Measurements from ENCODE around the gene UBE2E2. TPM values are rescaled to one million over a fixed set of nuclear protein-coding genes. Genes with fewer than 3 reads are reported as not detected.

UBE2E2 gene
- total RNA-seq, 1 donor: 2.2 TPM

DNA sequence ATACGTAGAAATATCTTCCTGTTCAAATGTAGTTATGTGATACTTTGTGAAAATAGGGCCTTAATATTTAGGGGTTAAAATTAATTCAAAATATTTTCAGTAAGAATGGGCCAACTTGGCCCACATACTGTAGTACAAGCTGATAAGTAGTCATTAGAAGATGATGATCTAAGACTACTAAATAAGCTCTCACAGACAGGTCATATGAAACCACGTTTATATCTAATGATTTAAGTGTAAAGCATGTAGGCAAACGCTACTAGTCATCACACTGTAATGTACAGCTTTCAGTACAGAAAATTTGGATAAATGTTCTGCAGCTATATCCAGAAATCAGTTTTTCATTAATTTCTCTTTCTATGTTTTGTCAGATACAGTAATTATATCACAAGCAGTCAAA lies 228.6 kb downstream of the UBE2E2 start:
- no peak for DNase-seq (ENCODE audit: low read depth in 2 of 3, low spot score in 2 of 3)

DNA sequence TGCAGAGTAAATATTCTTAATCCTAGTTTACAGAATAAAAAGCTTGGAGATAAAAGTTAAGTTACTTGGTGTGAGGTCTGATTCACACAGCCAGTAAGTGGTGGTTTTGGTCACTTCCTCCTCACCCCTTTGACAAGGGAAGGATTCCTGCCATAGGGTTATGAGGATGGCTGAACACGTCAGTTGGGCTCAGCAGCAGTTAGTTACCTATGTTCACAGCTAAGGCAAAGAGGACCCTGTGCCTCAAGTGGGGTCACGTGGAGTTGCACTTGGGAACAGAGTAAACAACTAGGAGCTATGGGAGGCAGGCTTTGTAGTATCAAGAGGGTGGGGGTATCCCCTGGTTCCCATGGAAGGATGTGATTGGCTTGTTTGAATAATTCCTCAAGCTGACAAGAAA lies 232.2 kb downstream of the UBE2E2 start:
- DNase-seq (ENCODE audit: low read depth in 2 of 3, low spot score in 2 of 3): peak in 1 of 3 donors; percentile 31

DNA sequence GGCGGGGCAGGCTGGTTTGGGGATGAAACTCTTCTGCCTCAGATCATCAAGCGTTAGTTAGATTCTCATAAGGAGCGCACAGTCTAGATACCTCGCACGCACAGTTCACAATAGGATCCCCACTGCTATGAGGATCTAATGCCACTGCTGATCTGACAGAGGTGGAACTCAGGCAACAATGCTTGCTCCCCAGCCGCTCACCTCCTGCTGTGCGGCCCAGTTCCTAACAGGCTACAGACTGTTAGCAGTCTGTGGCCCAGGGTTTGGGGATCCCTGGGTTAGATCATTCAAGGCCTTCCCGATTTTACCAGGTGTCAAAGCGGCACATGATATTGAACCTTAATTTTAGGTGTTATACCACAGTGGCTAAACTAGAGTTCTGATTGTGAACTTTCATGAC lies 232.8 kb downstream of the UBE2E2 start:
- no peak for DNase-seq (ENCODE audit: low read depth in 2 of 3, low spot score in 2 of 3)

GRCh38 chr3:23437484-23438145 lies 234.5 kb downstream of the UBE2E2 start:
- DNase-seq (ENCODE audit: low read depth in 2 of 3, low spot score in 2 of 3): no peak

DNA sequence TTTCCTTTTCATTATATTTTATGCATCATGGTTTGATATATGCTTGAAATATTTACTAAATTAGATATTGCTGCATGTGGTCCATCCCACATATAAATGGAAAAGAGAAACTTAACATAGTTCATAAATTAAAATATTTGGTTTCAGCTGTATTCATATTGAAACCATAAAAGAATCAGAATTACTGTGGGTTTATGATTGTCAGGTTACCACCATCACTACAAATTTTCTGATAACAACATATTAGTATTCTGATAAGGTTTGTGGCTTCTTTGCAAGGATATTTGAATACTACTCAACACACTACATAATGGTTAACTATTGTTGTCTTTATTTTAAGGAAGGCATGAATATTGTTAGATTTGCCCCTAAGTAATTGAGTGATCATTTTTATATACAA lies 235.5 kb downstream of the UBE2E2 start:
- DNase-seq (ENCODE audit: low read depth in 2 of 3, low spot score in 2 of 3): no peak

- DNase-seq (ENCODE audit: low read depth in 2 of 3, low spot score in 2 of 3): no peak
These were observed 236.0 kb downstream of the UBE2E2 start for GRCh38 chr3:23439080-23439479.

DNA sequence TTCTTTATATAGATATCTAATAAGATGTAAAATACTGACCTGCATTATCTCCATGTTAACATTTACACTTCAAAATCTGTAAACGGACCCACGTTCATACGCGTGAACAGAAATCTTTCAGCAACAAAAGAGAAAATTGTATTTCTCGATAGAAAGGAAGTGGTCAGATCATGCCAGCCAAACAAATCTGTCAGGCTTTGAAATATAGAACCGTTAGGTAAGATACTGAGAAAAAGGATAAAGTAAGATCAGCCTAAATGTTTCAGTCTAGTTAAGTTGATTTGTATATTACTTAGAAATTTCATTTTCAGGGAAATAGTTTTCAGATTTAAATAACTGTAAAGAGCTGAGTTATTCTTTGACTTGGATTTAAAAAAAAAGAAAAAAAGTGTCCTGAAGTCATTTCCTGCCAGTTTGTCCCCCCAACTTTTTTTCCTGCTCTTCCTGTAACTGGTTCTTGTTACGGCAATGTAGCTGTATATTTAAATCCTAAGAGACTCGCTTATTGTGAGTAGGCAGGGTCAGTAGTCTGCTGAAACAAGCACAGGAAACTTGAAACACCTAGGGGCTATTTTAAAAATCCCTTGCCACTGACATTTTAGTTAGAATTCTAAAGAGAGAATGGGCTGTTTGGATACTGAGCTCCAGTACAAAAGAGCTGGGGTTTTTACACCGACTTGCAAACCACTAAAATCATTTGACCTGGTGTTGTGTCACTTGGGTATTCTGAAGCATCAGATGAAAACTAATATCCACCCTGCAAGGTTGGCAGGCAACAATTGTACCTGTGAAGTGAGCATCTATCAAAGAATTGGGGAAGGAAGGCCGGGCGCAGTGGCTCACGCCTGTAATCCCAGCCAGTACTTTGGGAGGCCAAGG lies 237.5 kb downstream of the UBE2E2 start:
- DNase-seq (ENCODE audit: low read depth in 2 of 3, low spot score in 2 of 3): peak in 1 of 3 donors; percentile 11

DNA sequence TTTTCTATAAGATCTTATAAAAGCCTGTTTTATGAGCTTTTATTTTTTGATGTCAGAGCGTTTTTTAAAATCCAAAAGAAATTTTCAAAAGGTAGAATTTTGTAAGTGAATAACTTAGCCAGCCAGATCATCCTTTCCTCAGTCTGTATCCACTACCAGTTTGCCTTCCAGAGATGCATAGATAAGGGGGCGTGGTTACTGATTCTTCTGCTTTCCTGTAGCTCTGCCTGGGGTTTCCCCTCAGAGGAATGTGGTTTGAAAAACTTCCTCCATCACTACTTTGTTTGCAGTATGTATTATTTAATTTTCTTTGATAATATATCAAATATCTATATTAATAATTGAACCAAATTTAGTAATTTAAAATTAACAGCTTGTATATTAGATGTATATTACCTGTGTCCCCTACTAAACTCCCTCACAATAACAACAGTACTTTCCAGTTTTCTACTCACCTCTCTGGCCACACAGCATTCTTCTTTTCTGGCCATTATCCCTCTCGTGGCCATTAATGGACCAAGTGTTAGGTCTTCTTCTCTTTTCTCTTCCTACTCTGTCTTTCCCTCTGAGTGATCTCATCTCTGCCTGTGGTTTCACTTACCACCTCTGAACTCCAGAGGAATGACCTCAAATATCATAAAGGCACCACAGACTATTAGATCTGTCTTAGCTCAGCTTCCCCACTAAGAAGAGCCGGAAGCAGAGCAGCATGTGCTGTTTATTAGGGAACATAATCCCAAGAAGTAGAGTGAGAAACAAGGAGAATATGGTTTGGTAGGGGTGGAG lies 239.7 kb downstream of the UBE2E2 start:
- DNase-seq (ENCODE audit: low read depth in 2 of 3, low spot score in 2 of 3): peak in 2 of 3 donors; percentile 39 to 64

- DNase-seq (ENCODE audit: low read depth in 2 of 3, low spot score in 2 of 3): no peak
These were observed 241.3 kb downstream of the UBE2E2 start for GRCh38 chr3:23444386-23444785.

GRCh38 chr3:23446301-23446700 lies 243.2 kb downstream of the UBE2E2 start:
- no peak for DNase-seq (ENCODE audit: low read depth in 2 of 3, low spot score in 2 of 3)

GRCh38 chr3:23448998-23449537 lies 245.9 kb downstream of the UBE2E2 start:
- no peak for DNase-seq (ENCODE audit: low read depth in 2 of 3, low spot score in 2 of 3)

GRCh38 chr3:23450051-23450450 lies 246.9 kb downstream of the UBE2E2 start:
- DNase-seq (ENCODE audit: low read depth in 2 of 3, low spot score in 2 of 3): no peak

DNA sequence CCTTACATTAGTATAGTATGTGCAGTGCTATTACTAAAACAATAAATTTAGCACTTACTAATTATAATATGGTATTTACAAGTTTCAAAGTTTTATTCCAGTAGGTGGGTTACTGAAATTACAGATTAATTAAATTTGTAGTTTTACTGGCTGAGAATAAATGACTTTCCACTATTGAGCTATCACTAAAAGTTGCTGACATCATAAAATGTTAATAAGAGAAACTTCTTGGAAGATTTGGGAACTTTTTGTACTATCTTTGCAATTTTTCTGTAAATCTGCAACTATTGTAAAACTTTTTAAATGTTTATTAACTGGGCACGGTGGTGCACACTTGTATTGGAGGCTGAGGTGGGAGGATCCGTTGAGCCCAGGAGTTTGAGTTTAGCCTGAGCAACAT lies 247.7 kb downstream of the UBE2E2 start:
- DNase-seq (ENCODE audit: low read depth in 2 of 3, low spot score in 2 of 3): no peak

GRCh38 chr3:23452408-23452807 lies 249.3 kb downstream of the UBE2E2 start:
- no peak for DNase-seq (ENCODE audit: low read depth in 2 of 3, low spot score in 2 of 3)

GRCh38 chr3:23455084-23455483 lies 252.0 kb downstream of the UBE2E2 start:
- peak in 1 of 3 donors; percentile 14 for DNase-seq (ENCODE audit: low read depth in 2 of 3, low spot score in 2 of 3)

DNA sequence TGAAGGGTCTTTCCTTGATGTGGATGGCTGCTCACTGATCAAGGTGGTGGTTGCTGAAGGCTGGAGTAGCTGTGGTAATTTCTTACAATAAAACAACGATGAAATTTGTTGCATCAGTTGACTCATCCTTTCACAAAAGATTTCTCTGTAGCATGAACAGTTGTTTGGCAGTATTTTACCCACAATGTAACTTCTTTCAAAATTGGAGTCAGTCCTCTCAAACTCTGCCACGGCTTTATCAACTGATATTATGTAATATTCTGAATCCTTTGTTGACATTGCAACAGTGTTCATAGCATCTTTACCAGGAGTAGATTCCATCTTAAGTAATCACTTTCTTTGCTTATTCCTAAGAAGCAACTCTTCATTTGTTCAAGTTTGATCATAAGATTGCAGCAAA lies 252.6 kb downstream of the UBE2E2 start:
- no peak for DNase-seq (ENCODE audit: low read depth in 2 of 3, low spot score in 2 of 3)

DNA sequence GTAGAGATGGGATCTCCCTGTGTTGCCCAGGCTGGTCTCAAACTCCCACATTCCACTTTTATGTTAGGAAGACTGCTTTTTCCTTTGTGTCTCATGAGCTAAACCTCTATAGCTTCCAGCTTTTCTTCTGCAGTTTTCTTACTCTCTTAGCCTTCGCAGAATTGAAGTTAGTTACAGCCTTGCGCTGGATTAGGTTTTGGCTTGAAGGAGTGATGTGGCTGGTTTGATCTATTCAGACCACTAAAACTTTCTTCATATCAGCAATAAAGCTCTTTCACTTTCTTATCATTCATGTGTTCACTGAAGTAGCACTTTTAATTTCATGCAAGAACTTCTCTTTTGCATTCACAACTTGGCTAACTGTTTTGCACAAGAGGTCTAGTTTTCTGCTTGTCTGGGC lies 254.6 kb downstream of the UBE2E2 start:
- no peak for DNase-seq (ENCODE audit: low read depth in 2 of 3, low spot score in 2 of 3)

DNA sequence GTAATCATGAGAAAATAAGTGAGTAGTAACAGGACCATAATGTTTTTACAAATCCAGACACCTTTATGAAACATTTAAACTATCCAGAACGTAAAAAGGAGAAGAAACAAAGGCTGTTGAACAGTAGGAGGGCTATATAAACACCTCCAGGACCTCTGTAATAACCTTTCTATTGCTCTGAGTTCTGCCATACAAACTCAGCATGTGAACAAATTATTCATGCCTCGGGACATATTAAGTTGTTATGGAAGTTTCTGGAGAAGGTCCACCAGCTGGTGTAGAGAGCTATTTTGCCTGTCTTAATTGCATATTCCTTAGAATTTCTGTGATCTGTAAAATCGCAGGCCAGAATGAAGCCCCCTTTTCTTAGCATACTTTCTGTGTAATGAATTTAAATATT lies 256.3 kb downstream of the UBE2E2 start:
- DNase-seq (ENCODE audit: low read depth in 2 of 3, low spot score in 2 of 3): no peak

DNA sequence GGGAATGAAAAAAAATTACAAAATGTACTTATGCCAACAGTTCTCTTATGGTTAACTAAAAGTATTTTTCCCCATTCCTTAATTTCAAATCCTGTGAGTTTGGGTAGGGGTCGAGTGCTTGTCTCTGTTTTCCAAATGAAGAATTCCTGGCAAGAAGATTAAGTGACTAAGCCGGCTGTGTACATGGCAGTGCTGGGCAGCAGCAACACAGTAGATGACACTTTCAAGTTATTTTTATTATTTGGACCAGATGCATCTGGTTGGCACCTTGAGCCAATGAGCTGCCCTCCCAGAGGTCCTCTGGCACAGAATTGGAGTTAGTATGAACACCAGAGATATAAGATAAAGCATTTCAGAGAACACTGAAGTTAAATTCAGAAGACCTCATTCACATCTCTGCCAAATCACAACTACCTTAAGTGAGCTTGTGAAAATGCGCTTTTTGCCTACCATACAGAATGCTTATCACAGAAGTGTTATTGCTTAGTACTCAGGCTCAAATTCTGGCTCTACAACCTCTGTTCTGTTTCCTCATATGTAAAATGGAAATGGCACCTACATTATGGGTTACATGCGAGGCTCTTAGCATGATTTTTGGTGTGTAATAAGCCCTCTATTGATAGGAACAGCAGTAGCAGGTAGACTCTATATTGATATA lies 256.9 kb downstream of the UBE2E2 start:
- no peak for DNase-seq (ENCODE audit: low read depth in 2 of 3, low spot score in 2 of 3)

DNA sequence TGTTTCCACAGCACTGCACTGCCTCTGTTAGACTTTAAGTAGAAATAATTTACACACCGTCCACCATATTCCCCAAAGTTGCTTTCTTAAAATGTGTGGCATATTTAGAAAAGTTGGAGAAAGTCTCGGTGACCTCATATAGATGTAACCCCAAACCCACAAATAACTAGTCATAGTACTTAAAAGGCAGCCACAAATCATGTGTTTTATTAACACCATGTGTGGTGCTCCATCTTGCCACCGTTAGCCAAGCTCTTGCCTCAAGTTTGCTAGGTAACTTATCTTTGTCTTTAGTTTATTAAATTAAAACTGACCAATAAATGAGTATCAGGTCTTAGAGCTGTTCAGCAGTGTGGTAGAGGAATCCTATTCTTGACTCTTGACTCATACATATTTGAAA lies 257.9 kb downstream of the UBE2E2 start:
- no peak for DNase-seq (ENCODE audit: low read depth in 2 of 3, low spot score in 2 of 3)

GRCh38 chr3:23463791-23464190 lies 260.7 kb downstream of the UBE2E2 start:
- no peak for DNase-seq (ENCODE audit: low read depth in 2 of 3, low spot score in 2 of 3)
